Stimulated activated memory B cell treated with anti-CD40 and anti-IgM and Interleukin-4, amounts not matched to agents 10 μg/mL and 1 μg/mL and 100 μg/mL, for 72 hours (primary cell): Measurements from ENCODE around the gene AGTR1.

Experiments used
- ATAC-seq: fragments of 150-1000 bp; cut with Tn5 transposase; 2 replicates; pipeline ENCODE4 v1.10.0; 2021
- H3K27ac Mint-ChIP-seq: one replicate; pipeline ENCODE4 v1.8.0; 2022; ENCODE audit warnings: mild to moderate bottlenecking, mixed read lengths
- H3K27me3 Mint-ChIP-seq: one replicate; pipeline ENCODE4 v1.8.0; 2022; ENCODE audit warnings: mixed read lengths
- H3K36me3 Mint-ChIP-seq: one replicate; pipeline ENCODE4 v1.8.0; 2022; ENCODE audit warnings: mixed read lengths
- H3K4me1 Mint-ChIP-seq: one replicate; pipeline ENCODE4 v1.8.0; 2022; ENCODE audit warnings: mixed read lengths
- H3K4me3 Mint-ChIP-seq: one replicate; pipeline ENCODE4 v1.8.0; 2022; ENCODE audit warnings: mild to moderate bottlenecking, moderate library complexity, mixed read lengths
- H3K9me3 Mint-ChIP-seq: one replicate; pipeline ENCODE4 v1.8.0; 2022; ENCODE audit warnings: mixed read lengths

AGTR1 gene

GRCh38 chr3:148697306-148698189 lies at the start of gene AGTR1:
AGTR1 (plus strand) TSS chr3:148697903; CDS start chr3:148741036, 43,133 bp downstream.
- no peak within 1 kb of the TSS for H3K4me3 Mint-ChIP-seq
- H3K4me1 Mint-ChIP-seq = no peaks in the 10 kb centered on the region
- H3K9me3 Mint-ChIP-seq = no peaks in the 10 kb centered on the region
- H3K27ac Mint-ChIP-seq = no peak within 1 kb of the TSS
- peaks cover 21% of the 10 kb centered on the region for H3K27me3 Mint-ChIP-seq
- no peak for ATAC-seq
- no peaks in the 10 kb centered on the region for H3K36me3 Mint-ChIP-seq

GRCh38 chr3:148648685-148649352 lies 48.9 kb upstream of the AGTR1 start:
- Mint-ChIP-seq H3K36me3 (no peaks in the 10 kb centered on the region), H3K27me3 (no peaks in the 10 kb centered on the region), H3K4me3 (no peak overlapping the region), H3K4me1 (no peaks in the 10 kb centered on the region), H3K27ac (no peak overlapping the region), H3K9me3 (peaks cover 3% of the 10 kb centered on the region)
- no peak for ATAC-seq

GRCh38 chr3:148651549-148651948 lies 46.2 kb upstream of the AGTR1 start:
- ATAC-seq = no peak
- Mint-ChIP-seq H3K9me3 (no peaks in the 10 kb centered on the region), H3K36me3 (no peaks in the 10 kb centered on the region), H3K4me1 (no peaks in the 10 kb centered on the region), H3K27ac (no peak overlapping the region), H3K4me3 (no peak overlapping the region), H3K27me3 (no peaks in the 10 kb centered on the region)

GRCh38 chr3:148654433-148654832 lies 43.3 kb upstream of the AGTR1 start:
- H3K36me3 Mint-ChIP-seq = no peaks in the 10 kb centered on the region
- no peaks in the 10 kb centered on the region for H3K27me3 Mint-ChIP-seq
- H3K9me3 Mint-ChIP-seq = no peaks in the 10 kb centered on the region
- no peak for ATAC-seq
- no peaks in the 10 kb centered on the region for H3K4me1 Mint-ChIP-seq
- no peak overlapping the region for H3K4me3 Mint-ChIP-seq
- H3K27ac Mint-ChIP-seq = no peak overlapping the region

GRCh38 chr3:148657470-148657869 lies 40.2 kb upstream of the AGTR1 start:
- Mint-ChIP-seq H3K4me1 (no peaks in the 10 kb centered on the region), H3K27me3 (no peaks in the 10 kb centered on the region), H3K36me3 (no peaks in the 10 kb centered on the region), H3K4me3 (no peak overlapping the region), H3K9me3 (no peaks in the 10 kb centered on the region), H3K27ac (no peak overlapping the region)
- no peak for ATAC-seq

GRCh38 chr3:148659512-148659911 lies 38.2 kb upstream of the AGTR1 start:
- Mint-ChIP-seq H3K4me3 (no peak overlapping the region), H3K27me3 (no peaks in the 10 kb centered on the region)
- ATAC-seq = no peak

GRCh38 chr3:148680289-148680688 lies 17.4 kb upstream of the AGTR1 start:
- Mint-ChIP-seq H3K27me3 (no peaks in the 10 kb centered on the region), H3K4me1 (no peaks in the 10 kb centered on the region), H3K27ac (no peak overlapping the region), H3K4me3 (no peak overlapping the region), H3K9me3 (peaks cover 2% of the 10 kb centered on the region), H3K36me3 (no peaks in the 10 kb centered on the region)
- no peak for ATAC-seq

More at GRCh38 chr3:148659512-148659911, 38.2 kb upstream of the AGTR1 start:
- Mint-ChIP-seq H3K9me3 (no peaks in the 10 kb centered on the region), H3K36me3 (no peaks in the 10 kb centered on the region), H3K4me1 (no peaks in the 10 kb centered on the region), H3K27ac (no peak overlapping the region)

GRCh38 chr3:148681080-148681479 lies 16.6 kb upstream of the AGTR1 start:
- Mint-ChIP-seq H3K9me3 (peaks cover 2% of the 10 kb centered on the region), H3K27ac (no peak overlapping the region), H3K36me3 (no peaks in the 10 kb centered on the region), H3K27me3 (no peaks in the 10 kb centered on the region), H3K4me3 (no peak overlapping the region), H3K4me1 (no peaks in the 10 kb centered on the region)
- no peak for ATAC-seq

GRCh38 chr3:148682997-148683396 lies 14.7 kb upstream of the AGTR1 start:
- Mint-ChIP-seq H3K36me3 (no peaks in the 10 kb centered on the region), H3K4me1 (no peaks in the 10 kb centered on the region), H3K9me3 (peaks cover 2% of the 10 kb centered on the region), H3K27ac (no peak overlapping the region), H3K27me3 (no peaks in the 10 kb centered on the region), H3K4me3 (no peak overlapping the region)
- no peak for ATAC-seq

GRCh38 chr3:148694116-148694515 lies 3.6 kb upstream of the AGTR1 start:
- Mint-ChIP-seq H3K4me3 (no peak overlapping the region), H3K9me3 (peaks cover 3% of the 10 kb centered on the region), H3K4me1 (no peaks in the 10 kb centered on the region), H3K27me3 (peaks cover 11% of the 10 kb centered on the region), H3K36me3 (no peaks in the 10 kb centered on the region), H3K27ac (no peak overlapping the region)
- ATAC-seq = no peak

- no peak overlapping the region for H3K27ac Mint-ChIP-seq
- H3K9me3 Mint-ChIP-seq = no peaks in the 10 kb centered on the region
- ATAC-seq = no peak
- H3K4me1 Mint-ChIP-seq = no peaks in the 10 kb centered on the region
- no peak overlapping the region for H3K4me3 Mint-ChIP-seq
- H3K36me3 Mint-ChIP-seq = no peaks in the 10 kb centered on the region
- peaks cover 21% of the 10 kb centered on the region for H3K27me3 Mint-ChIP-seq
These were observed 597 bp downstream of the AGTR1 start for GRCh38 chr3:148698190-148698810.

- no peak for ATAC-seq
- H3K27me3 Mint-ChIP-seq = no peaks in the 10 kb centered on the region
- H3K36me3 Mint-ChIP-seq = no peaks in the 10 kb centered on the region
- H3K27ac Mint-ChIP-seq = no peak overlapping the region
- H3K4me3 Mint-ChIP-seq = no peak overlapping the region
- no peaks in the 10 kb centered on the region for H3K4me1 Mint-ChIP-seq
- H3K9me3 Mint-ChIP-seq = no peaks in the 10 kb centered on the region
These were observed 7.6 kb downstream of the AGTR1 start for GRCh38 chr3:148705314-148705713.

GRCh38 chr3:148707601-148708380 lies 10.1 kb downstream of the AGTR1 start:
- H3K36me3 Mint-ChIP-seq = no peaks in the 10 kb centered on the region
- H3K27me3 Mint-ChIP-seq = no peaks in the 10 kb centered on the region
- no peak for ATAC-seq
- no peaks in the 10 kb centered on the region for H3K9me3 Mint-ChIP-seq
- H3K27ac Mint-ChIP-seq = no peak overlapping the region
- no peak overlapping the region for H3K4me3 Mint-ChIP-seq
- H3K4me1 Mint-ChIP-seq = no peaks in the 10 kb centered on the region

GRCh38 chr3:148708409-148708808 lies 10.7 kb downstream of the AGTR1 start:
- Mint-ChIP-seq H3K27ac (no peak overlapping the region), H3K4me3 (no peak overlapping the region), H3K9me3 (no peaks in the 10 kb centered on the region), H3K4me1 (no peaks in the 10 kb centered on the region), H3K36me3 (no peaks in the 10 kb centered on the region), H3K27me3 (no peaks in the 10 kb centered on the region)
- ATAC-seq = no peak
